PFSK-1 (cell line): ENCODE measurements around the gene GPR82.

Source experiments
- FOXP2 ChIP-seq: optimal IDR thresholded peaks from 2 replicates; pipeline ENCODE3; 2011; ENCODE audit warnings: borderline replicate concordance, control low read depth, inconsistent platforms; ENCODE audit not compliant: insufficient read depth; ENCODE audit errors: extremely low read length, extremely low read depth
- POLR2AphosphoS5 ChIP-seq: IDR thresholded peaks from 2 replicates; pipeline ENCODE4 v1.6.1; 2012; ENCODE audit warnings: low read depth, mild to moderate bottlenecking, control low read depth, low read length, moderate library complexity
- REST ChIP-seq, 2 experiments: IDR thresholded peaks; 2 replicates each; pipeline versions ENCODE4 v1.6.1 to v1.8.0; 2011 to 2012; ENCODE audit warnings: low read depth in 2 of 2, low read length in 2 of 2, control low read depth in 1 of 2, inconsistent platforms in 1 of 2, mild to moderate bottlenecking in 1 of 2, moderate library complexity in 1 of 2; ENCODE audit not compliant: insufficient read depth in 1 of 2
- TAF1 ChIP-seq: IDR thresholded peaks from 2 replicates; pipeline ENCODE4 v1.6.1; 2012; ENCODE audit warnings: low read length, control low read depth, borderline replicate concordance; ENCODE audit not compliant: insufficient read depth

- TF ChIP-seq FOXP2, result no peak
- TF ChIP-seq TAF1, result no peak
- TF ChIP-seq POLR2AphosphoS5, result no peak
- no peak for TF ChIP-seq REST (IDR thresholded peaks at IDR 0.05; ENCODE audit: insufficient read depth in 1 of 2, low read depth in 2 of 2, low read length in 2 of 2)
Observed at GRCh38 chrX:41684138-41684537, 39.8 kb upstream of the GPR82 start.
